T-cell (primary cell): ENCODE measurements around the gene TATDN3. TPM values are rescaled to one million over a fixed set of nuclear protein-coding genes. Genes with fewer than 3 reads are reported as not detected.
A peak's percentile ranks its signal among the peaks of the same experiment; 100 is the strongest.
"Not testable (repeated sequence)": the region's sequence is repeated elsewhere in the genome, so short reads cannot be mapped to it uniquely, and the experiment has no call there.

Source experiments
- ATAC-seq, 4 experiments: fragments of 200-7000 bp in 3 of 4; fragments of 150-1000 bp in 1 of 4; cut with Tn5 transposase; replicated peaks in 1 of 4; 1 replicate in 3 of 4; 2 replicates in 1 of 4; pipeline ENCODE4 v1.10.0; 2021; ENCODE audit warnings: moderate library complexity in 3 of 4, mild to moderate bottlenecking in 2 of 4, moderate number of reproducible peaks in 1 of 4
- CTCF ChIA-PET, 2 donors: fragments of 300-600 bp; sonication (Branson Sonifier 250); formaldehyde crosslinking; loops; one replicate each; lab custom pipeline; 2022; ENCODE audit warnings: antibody characterized with exemption in 2 of 2; lab: Charles Lee
- POLR2A ChIA-PET, 2 donors: fragments of 300-600 bp; sonication (Branson Sonifier 250); formaldehyde crosslinking; loops; one replicate each; lab custom pipeline; 2022; ENCODE audit warnings: antibody characterized with exemption in 2 of 2; lab: Charles Lee
- DNase-seq, 35 experiments: peaks; one replicate each; pipeline versions ENCODE4 v3.0.0 to v3.0.0-alpha.2; 2013 to 2023
- H3K27ac ChIP-seq: one replicate; pipeline ENCODE4 v1.5.1; 2013; ENCODE audit warnings: low read length
- H3K27me3 ChIP-seq, 2 experiments: replicated peaks in 1 of 2; 1 replicate in 1 of 2; 2 replicates in 1 of 2; pipeline versions ENCODE4 v1.6.1 to v1.7.0; 2013; ENCODE audit warnings: low read length in 1 of 2, mixed read lengths in 1 of 2; ENCODE audit not compliant: control insufficient read depth in 2 of 2, insufficient read depth in 2 of 2; ENCODE audit errors: extremely low read depth in 1 of 2
- H3K36me3 ChIP-seq, 2 donors: 1 replicate in 1 of 2; 2 replicates in 1 of 2; pipeline versions ENCODE4 v1.6.1 to v1.7.0; 2013; ENCODE audit warnings: low read length in 1 of 2; ENCODE audit not compliant: control insufficient read depth in 2 of 2, insufficient read depth in 1 of 2; ENCODE audit errors: extremely low read depth in 1 of 2
- H3K4me1 ChIP-seq, 2 experiments: 1 replicate in 1 of 2; 2 replicates in 1 of 2; pipeline versions ENCODE4 v1.6.1 to v1.7.0; 2013; ENCODE audit warnings: low read length in 2 of 2, mixed read lengths in 1 of 2; ENCODE audit not compliant: insufficient read depth in 2 of 2, control insufficient read depth in 1 of 2; ENCODE audit errors: extremely low read depth in 1 of 2
- H3K4me3 ChIP-seq, 2 donors: 1 replicate in 1 of 2; 2 replicates in 1 of 2; pipeline versions ENCODE4 v1.5.1 to v1.7.0; 2013; ENCODE audit warnings: mild to moderate bottlenecking in 2 of 2, low read length in 1 of 2, moderate library complexity in 1 of 2; ENCODE audit not compliant: control insufficient read depth in 1 of 2; ENCODE audit errors: extremely low read depth in 1 of 2
- H3K9me3 ChIP-seq: 2 replicates; pipeline ENCODE4 v1.7.0; 2013
- H3K27ac Mint-ChIP-seq, 2 donors: one replicate each; pipeline ENCODE4 v1.8.0; 2020 to 2021; ENCODE audit warnings: mild to moderate bottlenecking in 2 of 2, mixed read lengths in 2 of 2
- H3K27me3 Mint-ChIP-seq, 2 donors: one replicate each; pipeline ENCODE4 v1.8.0; 2021 to 2022; ENCODE audit warnings: mixed read lengths in 2 of 2
- H3K36me3 Mint-ChIP-seq: one replicate; pipeline ENCODE4 v1.8.0; 2021; ENCODE audit warnings: mixed read lengths
- H3K4me1 Mint-ChIP-seq, 3 donors: one replicate each; pipeline ENCODE4 v1.8.0; 2020 to 2022; ENCODE audit warnings: mixed read lengths in 3 of 3, mild to moderate bottlenecking in 1 of 3
- H3K4me3 Mint-ChIP-seq, 3 donors: one replicate each; pipeline ENCODE4 v1.8.0; 2020 to 2022; ENCODE audit warnings: mild to moderate bottlenecking in 3 of 3, mixed read lengths in 3 of 3, moderate library complexity in 3 of 3
- H3K9me3 Mint-ChIP-seq, 3 donors: one replicate each; pipeline ENCODE4 v1.8.0; 2020 to 2022; ENCODE audit warnings: mixed read lengths in 3 of 3
- WGBS: methylation state at CpG from one replicate; pipeline ENCODE4 v1.1.5; 2013; ENCODE audit warnings: missing lambda C conversion rate; ENCODE audit not compliant: insufficient coverage; 5-methylcytosine and 5-hydroxymethylcytosine counted together
- total RNA-seq, 35 experiments: library from RNA in 6 of 35; stranded (reverse) in 6 of 35; fragments of 120-200 nt in 1 of 35; gene quantifications; one replicate each; pipeline versions ENCODE4 v1.2.1 to v1.2.4 and lab custom pipeline; 2013 to 2026

TATDN3 gene
- total RNA-seq, 5 donors from 2014 or later (not counting 1 experiment from before 2014, with no cell fraction given), result 9.5 to 14.7 (median 12.9) TPM

DNA sequence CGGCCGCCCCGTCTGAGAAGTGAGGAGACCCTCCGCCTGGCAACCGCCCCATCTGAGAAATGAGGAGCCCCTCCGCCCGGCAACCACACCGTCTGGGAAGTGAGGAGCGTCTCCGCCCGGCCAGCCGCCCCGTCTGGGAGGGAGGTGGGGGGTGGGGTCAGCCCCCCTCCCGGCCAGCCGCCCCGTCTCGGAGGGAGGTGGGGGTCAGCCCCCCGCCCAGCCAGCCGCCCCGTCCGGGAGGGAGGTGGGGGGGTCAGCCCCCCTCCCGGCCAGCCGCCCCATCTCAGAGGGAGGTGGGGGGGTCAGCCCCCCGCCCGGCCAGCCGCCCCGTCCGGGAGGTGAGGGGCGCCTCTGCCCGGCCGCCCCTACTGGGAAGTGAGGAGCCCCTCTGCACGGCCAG lies 12.6 kb upstream of the TATDN3 start:
- H3K4me3 Mint-ChIP-seq, H3K27ac ChIP-seq, CTCF ChIA-PET, DNase-seq, H3K27ac Mint-ChIP-seq, H3K4me1 Mint-ChIP-seq, POLR2A ChIA-PET, H3K4me3 ChIP-seq, H3K27me3 ChIP-seq, H3K9me3 Mint-ChIP-seq, H3K27me3 Mint-ChIP-seq, H3K9me3 ChIP-seq, ATAC-seq, H3K4me1 ChIP-seq: not testable (repeated sequence)
- no CpG with 5 or more reads among the region's 32 CpGs for WGBS
- peaks cover 0 to 43% of the 10 kb centered on the region in 2 donors for H3K36me3 ChIP-seq
- peaks cover 36% of the 10 kb centered on the region for H3K36me3 Mint-ChIP-seq

DNA sequence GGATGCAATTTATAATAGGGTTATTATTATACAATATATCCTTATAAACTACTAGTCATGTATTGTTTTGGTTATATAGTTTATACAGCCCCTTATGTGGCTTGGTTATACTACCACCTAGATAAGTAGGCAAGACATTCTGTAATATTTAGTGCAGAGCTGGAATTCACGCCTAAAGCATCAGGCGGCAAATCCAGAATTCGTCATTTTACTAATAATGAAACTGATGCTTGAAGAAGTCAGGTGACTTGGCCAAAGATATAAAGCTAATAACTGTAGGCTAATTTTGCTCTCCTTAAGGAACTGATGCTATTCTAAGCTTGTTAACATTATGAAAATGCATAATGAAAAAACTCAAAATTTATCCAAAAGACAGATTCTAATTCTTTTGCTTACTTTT lies 10.9 kb upstream of the TATDN3 start:
- H3K36me3 ChIP-seq, result peaks cover 0 to 49% of the 10 kb centered on the region in 2 donors
- ATAC-seq, result no peak
- H3K27ac ChIP-seq, result no peak overlapping the region
- H3K4me3 ChIP-seq, result no peak overlapping the region
- H3K9me3 ChIP-seq, result no peaks in the 10 kb centered on the region
- ChIA-PET POLR2A (interaction anchor here (0.5 to 0.6 kb wide), 2 partner anchors 26 to 544 kb away, joined by 3 to 8 read pairs; no protein-coding TSS in a partner anchor), CTCF (interaction anchor here (0.6 to 2.3 kb wide), 6 partner anchors 11 to 304 kb away, joined by 5 to 21 read pairs (median 12); no protein-coding TSS in a partner anchor)
- no peaks in the 10 kb centered on the region for H3K4me1 ChIP-seq
- H3K9me3 Mint-ChIP-seq, result no peaks in the 10 kb centered on the region
- no peak overlapping the region for H3K27ac Mint-ChIP-seq
- no CpG with 5 or more reads among the region's 3 CpGs for WGBS
- no peaks in the 10 kb centered on the region for H3K27me3 Mint-ChIP-seq
- no peak overlapping the region for H3K4me3 Mint-ChIP-seq
- no peaks in the 10 kb centered on the region for H3K27me3 ChIP-seq
- peaks cover 0 to 8% (median 3%) of the 10 kb centered on the region in 3 donors for H3K4me1 Mint-ChIP-seq
- peaks cover 40% of the 10 kb centered on the region for H3K36me3 Mint-ChIP-seq
- DNase-seq, result no peak

DNA sequence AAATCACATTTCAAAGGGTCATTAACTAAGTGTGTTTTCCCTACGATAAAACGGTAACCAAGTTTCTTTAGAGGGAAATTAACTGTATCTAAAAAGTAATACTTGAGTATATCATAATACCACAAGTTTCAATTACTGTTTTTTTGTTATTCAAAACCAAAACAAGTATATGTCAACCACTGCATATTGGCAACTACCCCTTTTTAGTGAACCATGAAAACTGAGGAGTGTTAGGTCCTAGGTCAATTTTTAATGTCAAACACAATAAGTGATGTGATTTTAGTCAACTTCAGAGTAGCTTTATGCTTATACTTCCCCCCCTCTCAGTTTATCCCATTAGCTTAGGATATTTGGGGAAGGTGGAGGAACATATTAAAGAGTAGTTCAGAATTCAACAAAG lies 10.5 kb upstream of the TATDN3 start:
- no peaks in the 10 kb centered on the region for H3K9me3 ChIP-seq
- ATAC-seq (no peak), DNase-seq (no peak)
- Mint-ChIP-seq H3K27me3 (no peaks in the 10 kb centered on the region), H3K4me3 (no peak overlapping the region), H3K4me1 (peaks cover 0 to 8% (median 5%) of the 10 kb centered on the region in 3 donors), H3K27ac (no peak overlapping the region), H3K9me3 (no peaks in the 10 kb centered on the region), H3K36me3 (peaks cover 44% of the 10 kb centered on the region)
- no peaks in the 10 kb centered on the region for H3K4me1 ChIP-seq
- H3K4me3 ChIP-seq, result no peak overlapping the region
- no CpG with 5 or more reads among the region's 2 CpGs for WGBS
- no peak overlapping the region for H3K27ac ChIP-seq
- H3K36me3 ChIP-seq, result peaks cover 0 to 54% of the 10 kb centered on the region in 2 donors
- ChIA-PET CTCF (interaction anchor here (0.6 to 2.3 kb wide), 10 partner anchors 10 to 326 kb away, joined by 3 to 21 read pairs (median 6); partner anchors contain the start of genes NSL1 (in 1 of the 2) and TATDN3 (in 1 of the 2)), POLR2A (interaction anchor here in 1 of 2 donors (0.5 kb wide), 1 partner anchor 543 kb away, joined by 3 read pairs; no protein-coding TSS in a partner anchor)
- no peaks in the 10 kb centered on the region for H3K27me3 ChIP-seq

DNA sequence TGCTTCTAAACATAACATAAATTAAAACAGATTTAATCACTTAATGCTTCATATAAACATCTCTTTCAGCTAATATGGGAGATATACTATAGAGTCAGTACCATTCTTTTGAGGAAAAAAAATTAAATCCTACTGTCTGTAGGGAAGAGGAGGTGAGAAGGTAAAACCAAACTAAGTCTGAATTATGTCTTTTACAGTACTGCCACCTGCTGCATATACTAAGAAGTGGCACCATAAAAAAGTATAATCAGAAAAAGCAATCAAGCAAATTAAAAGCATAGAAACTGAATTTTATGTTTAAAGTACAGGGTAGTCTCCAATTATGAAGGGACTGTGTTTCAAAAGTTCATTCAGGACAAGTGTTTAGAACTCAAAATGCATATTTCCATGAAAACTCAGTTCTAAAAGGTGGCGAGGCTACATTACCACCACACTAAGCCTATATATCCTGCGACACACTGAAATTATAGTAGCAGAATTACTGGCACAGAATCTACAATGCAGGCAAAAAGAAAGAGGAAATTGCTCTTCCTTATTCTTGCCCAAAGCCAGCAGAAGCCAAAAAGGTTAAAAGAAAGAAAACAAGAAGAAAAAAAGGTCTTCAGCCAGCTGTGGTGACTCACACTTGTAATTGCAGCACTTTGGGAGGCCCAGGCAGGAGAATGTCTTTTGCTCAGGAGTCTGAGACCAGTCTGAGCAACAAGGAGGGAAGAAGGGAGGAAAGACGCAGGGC lies 9.1 kb upstream of the TATDN3 start:
- Histone ChIP-seq H3K4me1 (no peaks in the 10 kb centered on the region), H3K27me3 (no peaks in the 10 kb centered on the region), H3K4me3 (no peak overlapping the region), H3K36me3 (peaks cover 0 to 57% of the 10 kb centered on the region in 2 donors), H3K27ac (no peak overlapping the region), H3K9me3 (no peaks in the 10 kb centered on the region)
- H3K27me3 Mint-ChIP-seq, result no peaks in the 10 kb centered on the region
- no CpG with 5 or more reads among the region's 3 CpGs for WGBS
- H3K4me3 Mint-ChIP-seq, result no peak overlapping the region
- CTCF ChIA-PET, result interaction anchor here (0.6 to 2.3 kb wide), 13 partner anchors 9 to 327 kb away, joined by 3 to 21 read pairs (median 5); partner anchors contain the start of genes NSL1 (in 1 of the 2) and TATDN3 (in 1 of the 2)
- peaks cover 0 to 10% (median 8%) of the 10 kb centered on the region in 3 donors for H3K4me1 Mint-ChIP-seq
- no peak overlapping the region for H3K27ac Mint-ChIP-seq
- DNase-seq (peak in 1 of 35 experiments; percentile 55), ATAC-seq (peak in 3 of 4 experiments; percentile 58 to 62 (median 58))
- H3K36me3 Mint-ChIP-seq, result peaks cover 46% of the 10 kb centered on the region
- H3K9me3 Mint-ChIP-seq, result no peaks in the 10 kb centered on the region
- POLR2A ChIA-PET, result no interaction called here

DNA sequence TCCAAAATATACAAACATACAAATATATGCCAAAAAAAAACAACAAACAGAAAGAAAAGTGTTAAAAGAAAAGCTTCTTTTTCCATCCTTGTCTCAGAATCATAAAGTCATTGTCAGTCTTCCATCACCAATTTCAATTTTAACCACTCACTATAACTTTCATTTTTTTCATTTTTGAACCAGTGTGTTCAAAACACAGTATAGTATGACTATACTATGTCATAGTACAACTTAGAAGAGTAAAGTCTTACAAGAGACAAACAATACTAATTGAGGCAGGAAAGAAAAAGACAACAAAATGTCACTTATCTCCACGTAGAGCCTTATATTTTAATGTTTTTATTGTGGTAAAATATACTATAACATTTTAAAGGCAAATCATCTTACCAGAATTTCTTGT lies 7.7 kb upstream of the TATDN3 start:
- Mint-ChIP-seq H3K4me1 (peaks cover 6 to 16% (median 13%) of the 10 kb centered on the region in 3 donors), H3K27me3 (no peaks in the 10 kb centered on the region), H3K4me3 (no peak overlapping the region), H3K36me3 (peaks cover 39% of the 10 kb centered on the region), H3K9me3 (no peaks in the 10 kb centered on the region), H3K27ac (no peak overlapping the region)
- POLR2A ChIA-PET, result no interaction called here
- DNase-seq (no peak), ATAC-seq (no peak)
- H3K4me3 ChIP-seq, result no peak overlapping the region
- no peaks in the 10 kb centered on the region for H3K9me3 ChIP-seq
- peaks cover 0 to under 1% of the 10 kb centered on the region in 2 experiments for H3K4me1 ChIP-seq
- H3K27ac ChIP-seq, result no peak overlapping the region
- H3K27me3 ChIP-seq, result no peaks in the 10 kb centered on the region
- CTCF ChIA-PET, result interaction anchor here in 1 of 2 donors (0.7 to 3.3 kb wide), 2 partner anchors 9 to 119 kb away, joined by 3 to 14 read pairs; no protein-coding TSS in a partner anchor
- peaks cover 0 to 52% of the 10 kb centered on the region in 2 donors for H3K36me3 ChIP-seq
- WGBS, result no CpG with 5 or more reads among the region's 1 CpG

DNA sequence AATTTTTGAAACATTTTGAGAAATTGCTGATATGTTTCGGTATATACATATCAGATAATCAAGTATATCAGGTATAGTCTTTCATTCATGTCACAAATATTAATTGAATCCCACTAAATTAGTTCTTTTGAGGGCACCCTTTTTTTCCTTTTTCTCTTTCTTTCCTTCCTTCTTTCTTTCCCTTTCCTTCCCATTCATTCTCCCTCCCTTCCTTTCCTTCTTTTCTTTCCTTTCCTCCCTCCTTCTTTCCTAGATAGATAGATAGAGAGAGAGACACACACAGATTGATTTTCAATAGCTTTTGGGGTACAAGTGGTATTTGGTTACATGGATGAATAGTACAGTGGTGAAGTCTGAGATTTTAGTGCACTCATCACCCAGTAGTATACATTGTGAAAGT lies 5.8 kb upstream of the TATDN3 start:
- H3K36me3 Mint-ChIP-seq, result peaks cover 39% of the 10 kb centered on the region
- peaks cover 3 to 11% of the 10 kb centered on the region in 2 experiments for H3K4me1 ChIP-seq
- H3K36me3 ChIP-seq, result peaks cover 0 to 47% of the 10 kb centered on the region in 2 donors
- no peak overlapping the region for H3K4me3 Mint-ChIP-seq
- H3K4me3 ChIP-seq, result no peak overlapping the region
- no peaks in the 10 kb centered on the region for H3K27me3 Mint-ChIP-seq
- peaks cover 16 to 26% (median 23%) of the 10 kb centered on the region in 3 donors for H3K4me1 Mint-ChIP-seq
- no peaks in the 10 kb centered on the region for H3K9me3 Mint-ChIP-seq
- no peaks in the 10 kb centered on the region for H3K9me3 ChIP-seq
- no peaks in the 10 kb centered on the region for H3K27me3 ChIP-seq
- ChIA-PET CTCF (interaction anchor here (0.5 to 3.3 kb wide), 8 partner anchors 9 to 551 kb away, joined by 3 to 14 read pairs (median 4); no protein-coding TSS in a partner anchor), POLR2A (interaction anchor here (0.5 to 0.6 kb wide), 2 partner anchors 197 to 346 kb away, joined by 4 to 7 read pairs; no protein-coding TSS in a partner anchor)
- no peak overlapping the region for H3K27ac Mint-ChIP-seq
- H3K27ac ChIP-seq, result no peak overlapping the region
- DNase-seq (no peak), ATAC-seq (no peak)
- WGBS, result no CpG with 5 or more reads among the region's 1 CpG
